HepG2 (cell line): Measurements from ENCODE around the gene MEIOB. TPM values are rescaled to one million over a fixed set of nuclear protein-coding genes. Genes with fewer than 3 reads are reported as not detected.

Source experiments
- ATAC-seq: fragments of 200-7000 bp; cut with Tn5 transposase; 3 replicates; pipeline ENCODE4 v1.9.1; 2020; ENCODE audit warnings: mild to moderate bottlenecking, moderate library complexity
- BruUV-seq: library from RNA; stranded (reverse); fragments of 400-500 nt; replicated peaks from 2 replicates; lab custom pipeline; 2021; lab: Mats Ljungman, UMichigan
- CTCF ChIA-PET: fragments of 300-600 bp; formaldehyde crosslinking; extraction: SDS; loops from one replicate; lab custom pipeline; 2021; ENCODE audit warnings: low total read pairs, inconsistent platforms, low intra/inter-chr PET ratio; lab: Yijun Ruan, JAX
- POLR2A ChIA-PET: fragments of 350-600 bp; sonication (Branson Sonifier 250); formaldehyde crosslinking; loops from one replicate; lab custom pipeline; 2020; ENCODE audit warnings: antibody characterized with exemption, inconsistent platforms; lab: Yijun Ruan, JAX
- DNase-seq: peaks from one replicate; pipeline ENCODE4 v3.0.0-alpha.2; 2015; ENCODE audit warnings: low spot score
- FAIRE-seq: peaks from 3 replicates; lab custom pipeline; 2011; peaks lifted over from hg19 to GRCh38; lab: Jason Lieb, UNC
- H2AFZ ChIP-seq: one replicate; pipeline ENCODE4 v1.6.1; 2011; ENCODE audit warnings: low read length, inconsistent platforms
- H3K27ac ChIP-seq: fragments of 300-600 bp; 3 replicates; pipeline ENCODE4 v1.8.0; 2011; ENCODE audit warnings: mixed run types, mild to moderate bottlenecking, mixed read lengths, low read length, inconsistent platforms; ENCODE audit not compliant: insufficient read depth; ENCODE audit errors: extremely low read length
- H3K27me3 ChIP-seq, 2 experiments: fragments of 200-600 bp in 1 of 2; 2 replicates in 1 of 2; 3 replicates in 1 of 2; pipeline versions ENCODE4 v1.6.0 to v1.8.0; 2011; ENCODE audit warnings: low read length in 2 of 2, mild to moderate bottlenecking in 2 of 2, moderate library complexity in 2 of 2, inconsistent platforms in 1 of 2; ENCODE audit not compliant: insufficient read depth in 2 of 2, control insufficient read depth in 1 of 2
- H3K36me3 ChIP-seq, 2 experiments: fragments of 200-600 bp in 1 of 2; replicated peaks in 1 of 2; 2 replicates in 1 of 2; 3 replicates in 1 of 2; pipeline versions ENCODE4 v1.5.1 to v1.8.0; 2011; ENCODE audit warnings: low read length in 2 of 2, inconsistent platforms in 1 of 2; ENCODE audit not compliant: insufficient read depth in 2 of 2, control insufficient read depth in 1 of 2
- H3K4me1 ChIP-seq: 2 replicates; pipeline ENCODE4 v1.5.1; 2012; ENCODE audit warnings: low read length, inconsistent platforms; ENCODE audit not compliant: insufficient read depth
- H3K4me2 ChIP-seq: 2 replicates; pipeline ENCODE4 v1.6.0; 2011; ENCODE audit warnings: low read depth, low read length, inconsistent platforms
- H3K4me3 ChIP-seq, 3 experiments: fragments of 200-600 bp in 1 of 3; sonication (generic), shearing (Covaris generic) in 1 of 3; replicated peaks in 1 of 3; 2 replicates each; pipeline ENCODE4 v1.5.1; 2011 to 2016; ENCODE audit warnings: low read length in 3 of 3, inconsistent platforms in 2 of 3, low read depth in 2 of 3, mild to moderate bottlenecking in 2 of 3, control low read depth in 1 of 3, mixed read lengths in 1 of 3; ENCODE audit not compliant: insufficient read depth in 1 of 3
- H3K79me2 ChIP-seq: one replicate; pipeline ENCODE4 v1.6.1; 2011; ENCODE audit warnings: low read length, inconsistent platforms; ENCODE audit not compliant: insufficient read depth
- H3K9ac ChIP-seq: 2 replicates; pipeline ENCODE4 v1.6.0; 2011; ENCODE audit warnings: mild to moderate bottlenecking, low read depth, low read length, inconsistent platforms; ENCODE audit not compliant: insufficient read depth
- H3K9me3 ChIP-seq: 2 replicates; pipeline ENCODE4 v1.5.1; 2012; ENCODE audit warnings: mild to moderate bottlenecking, low read length
- H4K20me1 ChIP-seq: 2 replicates; pipeline ENCODE4 v1.6.0; 2011; ENCODE audit warnings: inconsistent platforms, mild to moderate bottlenecking, low read length, moderate library complexity; ENCODE audit not compliant: insufficient read depth
- AFF4 ChIP-seq: sonication (generic); formaldehyde crosslinking; IDR thresholded peaks from 2 replicates; pipeline ENCODE4 v1.4.0; 2020; ENCODE audit warnings: missing genetic modification reagents
- ATF1 ChIP-seq: IDR thresholded peaks from 2 replicates; pipeline ENCODE4 v1.6.1; 2016; ENCODE audit warnings: mild to moderate bottlenecking, control low read depth
- BHLHE40 ChIP-seq: IDR thresholded peaks from 2 replicates; pipeline ENCODE4 v1.6.1; 2011; ENCODE audit warnings: low read length, improper control_type of control experiment
- FOSL1 ChIP-seq: sonication (generic); formaldehyde crosslinking; IDR thresholded peaks from 2 replicates; pipeline ENCODE4 v1.9.0; 2021; ENCODE audit warnings: missing genetic modification reagents, borderline replicate concordance
- FOXK1 ChIP-seq: sonication (generic); formaldehyde crosslinking; IDR thresholded peaks from 2 replicates; pipeline ENCODE4 v1.4.0; 2020; ENCODE audit warnings: low read depth, missing genetic modification reagents, borderline replicate concordance
- HNRNPLL ChIP-seq: fragments of 200-400 bp; formaldehyde crosslinking; IDR thresholded peaks from 2 replicates; pipeline ENCODE4 v1.6.1; 2017; ENCODE audit warnings: mild to moderate bottlenecking, low read depth, low read length; ENCODE audit not compliant: poor library complexity, severe bottlenecking
- IKZF4 ChIP-seq: sonication (generic); formaldehyde crosslinking; IDR thresholded peaks from 2 replicates; pipeline ENCODE4 v1.5.1; 2020; ENCODE audit warnings: borderline replicate concordance, mild to moderate bottlenecking, low read depth, missing genetic modification reagents; ENCODE audit errors: not compliant biosample characterization
- KLF6 ChIP-seq: IDR thresholded peaks from 2 replicates; pipeline ENCODE4 v1.8.0; 2016; ENCODE audit warnings: missing biosample characterization, missing genetic modification reagents
- MXD1 ChIP-seq: sonication (generic); formaldehyde crosslinking; IDR thresholded peaks from 2 replicates; pipeline ENCODE4 v1.4.0; 2020; ENCODE audit warnings: mild to moderate bottlenecking, missing genetic modification reagents
- NCOA1 ChIP-seq: sonication (generic); formaldehyde crosslinking; IDR thresholded peaks from 2 replicates; pipeline ENCODE4 v1.9.0; 2021; ENCODE audit warnings: missing genetic modification reagents
- SALL2 ChIP-seq: sonication (generic); formaldehyde crosslinking; IDR thresholded peaks from 2 replicates; pipeline ENCODE4 v1.8.1; 2023; ENCODE audit warnings: mild to moderate bottlenecking, missing genetic modification reagents, inconsistent platforms
- TRAFD1 ChIP-seq: sonication (generic); formaldehyde crosslinking; IDR thresholded peaks from 2 replicates; pipeline ENCODE4 v1.5.1; 2020; ENCODE audit warnings: missing genetic modification reagents, mild to moderate bottlenecking, borderline replicate concordance
- ZNF382 ChIP-seq: sonication (generic); formaldehyde crosslinking; IDR thresholded peaks from 2 replicates; pipeline ENCODE4 v1.5.0; 2020; ENCODE audit warnings: missing genetic modification reagents, mild to moderate bottlenecking, borderline replicate concordance
- ZNF432 ChIP-seq: sonication (generic); formaldehyde crosslinking; IDR thresholded peaks from 2 replicates; pipeline ENCODE4 v1.5.0; 2020; ENCODE audit warnings: missing genetic modification reagents, mild to moderate bottlenecking, borderline replicate concordance
- ZNF569 ChIP-seq: sonication (generic); formaldehyde crosslinking; IDR thresholded peaks from 2 replicates; pipeline ENCODE4 v1.5.0; 2020; ENCODE audit warnings: mild to moderate bottlenecking, missing genetic modification reagents, moderate library complexity, borderline replicate concordance
- ZNF652 ChIP-seq: IDR thresholded peaks from 2 replicates; pipeline ENCODE4 v1.6.1; 2016; ENCODE audit warnings: low read depth, borderline replicate concordance
- ZNF816 ChIP-seq: sonication (generic); formaldehyde crosslinking; IDR thresholded peaks from 2 replicates; pipeline ENCODE4 v1.8.0; 2022; ENCODE audit warnings: missing genetic modification reagents, mild to moderate bottlenecking, borderline replicate concordance
- WGBS: methylation state at CpG from one replicate; pipeline ENCODE4 v1.1.6; 2017; ENCODE audit warnings: low lambda C conversion rate; 5-methylcytosine and 5-hydroxymethylcytosine counted together
- in situ Hi-C: cut with HindIII; loops from 2 replicates; pipeline ENCODE4 v1.10.0; 2017; ENCODE audit warnings: low pct_unique_long_range_greater_than_20kb; ENCODE audit not compliant: extremely low pct_ligation_motif_present
- intact Hi-C: fragments of 100-400 bp; cut with micrococcal nuclease; formaldehyde crosslinking; loops from one replicate; pipeline ENCODE4 v1.10.0; 2022; ENCODE audit not compliant: unreplicated experiment
- polyA plus RNA-seq, 8 experiments: library from polyadenylated mRNA; depleted of rRNA in 3 of 8; stranded (reverse) in 7 of 8; unstranded in 1 of 8; fragments of >200 nt; fragmentation: Illumina TruSeq in 4 of 8; extraction: Trizol in 4 of 8; gene quantifications; 2 replicates each; pipeline versions ENCODE4 v1.2.1 to v1.2.3, GENCODE V29; 2011 to 2016; ENCODE audit warnings: low read depth in 4 of 8, missing spikeins in 1 of 8, mixed read lengths in 1 of 8; ENCODE audit not compliant: insufficient read depth in 1 of 8
- total RNA-seq, 5 experiments: library from RNA; depleted of rRNA; stranded (reverse); fragments of >200 nt; fragmentation: Illumina TruSeq; extraction: Trizol; gene quantifications; 2 replicates each; pipeline ENCODE4 v1.2.3, GENCODE V29; 2016; ENCODE audit warnings: low read depth in 1 of 5

MEIOB gene
- total and polyA plus RNA-seq, 2 of the 13 experiments (the other 11 are each of a cell fraction or from before 2014, with no cell fraction given): 0.17 TPM; not detected in 1

GRCh38 chr16:1857433-1858097 is 14.4 kb downstream of the MEIOB start:
- ChIA-PET POLR2A (interaction anchor here (0.8 to 1.2 kb wide), 3 partner anchors 27 to 83 kb away, joined by 3 to 5 read pairs (median 3); no protein-coding TSS in a partner anchor), CTCF (no interaction called here)
- no peak for TF ChIP-seq TRAFD1
- no peak for TF ChIP-seq SALL2 (CRISPR knock-in tag)
- TF ChIP-seq ZNF816 (CRISPR knock-in tag): no peak
- TF ChIP-seq MXD1 (CRISPR knock-in tag): no peak
- no peak for TF ChIP-seq ATF1 (CRISPR knock-in tag)
- TF ChIP-seq FOXK1: no peak
- no peak for TF ChIP-seq ZNF652 (CRISPR knock-in tag)
- TF ChIP-seq NCOA1: no peak
- no peak for TF ChIP-seq ZNF382 (CRISPR knock-in tag)
- TF ChIP-seq KLF6 (CRISPR knock-in tag): no peak
- no peak for TF ChIP-seq BHLHE40
- TF ChIP-seq ZNF569 (CRISPR knock-in tag): no peak
- TF ChIP-seq ZNF432 (CRISPR knock-in tag): no peak
- no peak for TF ChIP-seq IKZF4 (CRISPR knock-in tag)
- no peak for TF ChIP-seq AFF4 (CRISPR knock-in tag)
- no peak for TF ChIP-seq FOSL1 (CRISPR knock-in tag)
- no peak for TF ChIP-seq HNRNPLL
- ATAC-seq: no peak
- no peak for FAIRE-seq
- WGBS: 19% methylated on average over 5 of the region's 5 CpGs
- Histone ChIP-seq H3K4me1 (peaks cover 23% of the 10 kb centered on the region), H3K36me3 (no peaks in the 10 kb centered on the region), H3K79me2 (no peaks in the 10 kb centered on the region), H3K27ac (no peak overlapping the region), H2AFZ (no peak overlapping the region), H3K4me2 (peak overlapping the region; percentile 61), H4K20me1 (no peaks in the 10 kb centered on the region), H3K4me3 (peak overlapping the region in 1 of 3 experiments; percentile 34; a peak in 1 of 6 replicates), H3K27me3 (peaks cover 2 to 14% of the 10 kb centered on the region in 2 experiments; a peak in 3 of 5 replicates), H3K9ac (no peak overlapping the region), H3K9me3 (no peaks in the 10 kb centered on the region)
- BruUV-seq: no TSS peak
- DNase-seq: no peak
- intact Hi-C loops (no loop called here), in situ Hi-C loops (no loop called here)
